H1 (cell line): ENCODE data around the gene RNF214. TPM values are rescaled to one million over a fixed set of nuclear protein-coding genes. Genes with fewer than 3 reads are reported as not detected.
A peak's percentile ranks its signal among the peaks of the same experiment; 100 is the strongest.

ENCODE experiments used
- CTCF ChIA-PET: fragments of 300-600 bp; sonication (Branson Sonifier 250); formaldehyde crosslinking; loops from one replicate; lab custom pipeline; 2021; ENCODE audit not compliant: partially characterized antibody; lab: Charles Lee
- POLR2A ChIA-PET: fragments of 300-600 bp; sonication (Branson Sonifier 250); formaldehyde crosslinking; loops from one replicate; lab custom pipeline; 2021; ENCODE audit warnings: inconsistent platforms; ENCODE audit not compliant: partially characterized antibody; lab: Charles Lee
- DNase-seq, 2 experiments: peaks; one replicate each; pipeline versions ENCODE4 v3.0.0 to v3.0.0-alpha.2; 2010 to 2022; ENCODE audit warnings: low spot score in 2 of 2, low read depth in 1 of 2, mixed read lengths in 1 of 2
- FAIRE-seq: peaks from 2 replicates; lab custom pipeline; 2011; peaks lifted over from hg19 to GRCh38; lab: Jason Lieb, UNC
- H2AFZ ChIP-seq: 2 replicates; pipeline ENCODE4 v1.8.1; 2012; ENCODE audit warnings: low read length, inconsistent platforms
- H2AK5ac ChIP-seq: 2 replicates; pipeline ENCODE4 v1.6.1; 2013; ENCODE audit warnings: low read depth, low read length
- H2BK120ac ChIP-seq: replicated peaks from 2 replicates; pipeline ENCODE3; 2013; ENCODE audit warnings: low read depth, low read length, inconsistent platforms
- H2BK12ac ChIP-seq: 2 replicates; pipeline ENCODE4 v1.6.1; 2013; ENCODE audit warnings: low read depth, low read length
- H2BK15ac ChIP-seq: 2 replicates; pipeline ENCODE4 v1.6.1; 2013; ENCODE audit warnings: low read length
- H2BK20ac ChIP-seq: 2 replicates; pipeline ENCODE4 v1.6.1; 2013; ENCODE audit warnings: low read length
- H2BK5ac ChIP-seq: 2 replicates; pipeline ENCODE4 v1.6.1; 2013; ENCODE audit warnings: low read depth, low read length
- H3K14ac ChIP-seq: 2 replicates; pipeline ENCODE4 v1.6.1; 2013; ENCODE audit warnings: inconsistent platforms; ENCODE audit not compliant: insufficient read length
- H3K18ac ChIP-seq: 2 replicates; pipeline ENCODE4 v1.6.1; 2013; ENCODE audit warnings: low read length; ENCODE audit errors: extremely low read depth
- H3K23ac ChIP-seq: 2 replicates; pipeline ENCODE4 v1.6.1; 2013; ENCODE audit warnings: inconsistent platforms; ENCODE audit not compliant: insufficient read length
- H3K23me2 ChIP-seq: 2 replicates; pipeline ENCODE4 v1.6.1; 2013; ENCODE audit warnings: low read depth, low read length
- H3K27ac ChIP-seq: 2 replicates; pipeline ENCODE4 v1.6.1; 2011; ENCODE audit warnings: low read depth, low read length, inconsistent platforms
- H3K27me3 ChIP-seq, 4 experiments: replicated peaks in 1 of 4; 1 replicate in 1 of 4; 2 replicates in 3 of 4; pipeline versions ENCODE4 v1.6.1 to v1.8.1; 2011 to 2013; ENCODE audit warnings: low read length in 3 of 4, mild to moderate bottlenecking in 3 of 4, inconsistent platforms in 2 of 4, mixed read lengths in 2 of 4, moderate library complexity in 1 of 4; ENCODE audit not compliant: control insufficient read depth in 3 of 4, insufficient read depth in 3 of 4; ENCODE audit errors: extremely low read depth in 1 of 4
- H3K36me3 ChIP-seq, 4 experiments: 2 replicates each; pipeline versions ENCODE4 v1.6.1 to v1.8.1; 2011 to 2013; ENCODE audit warnings: mild to moderate bottlenecking in 4 of 4, low read length in 3 of 4, moderate library complexity in 2 of 4, control low read depth in 1 of 4, inconsistent platforms in 1 of 4; ENCODE audit not compliant: insufficient read depth in 4 of 4, control insufficient read depth in 2 of 4
- H3K4ac ChIP-seq: replicated peaks from 2 replicates; pipeline ENCODE3; 2013; ENCODE audit warnings: low read length, low read depth, mixed read lengths, inconsistent platforms; ENCODE audit not compliant: insufficient read length
- H3K4me1 ChIP-seq, 4 experiments: replicated peaks in 1 of 4; 1 replicate in 1 of 4; 2 replicates in 3 of 4; pipeline versions ENCODE4 v1.6.1 to v1.8.1; 2011 to 2013; ENCODE audit warnings: low read length in 3 of 4, inconsistent platforms in 2 of 4, mixed read lengths in 1 of 4; ENCODE audit not compliant: insufficient read depth in 4 of 4, control insufficient read depth in 3 of 4
- H3K4me2 ChIP-seq, 2 experiments: 2 replicates each; pipeline versions ENCODE4 v1.6.1 to v1.8.1; 2011 to 2013; ENCODE audit warnings: low read depth in 2 of 2, low read length in 2 of 2, control low read depth in 1 of 2, inconsistent platforms in 1 of 2, mild to moderate bottlenecking in 1 of 2; ENCODE audit not compliant: insufficient read depth in 1 of 2
- H3K4me3 ChIP-seq, 4 experiments: fragments of 200-600, 300-600 bp in 1 of 4; sonication (generic), shearing (Covaris generic), sonication (Bioruptor Twin) in 1 of 4; 2 replicates each; pipeline versions ENCODE4 v1.5.1 to v1.8.1; 2011 to 2016; ENCODE audit warnings: low read length in 4 of 4, low read depth in 3 of 4, control low read depth in 2 of 4, inconsistent platforms in 2 of 4, mild to moderate bottlenecking in 2 of 4, mixed read lengths in 1 of 4, moderate library complexity in 1 of 4; ENCODE audit not compliant: insufficient read depth in 2 of 4; ENCODE audit errors: extremely low read depth in 1 of 4
- H3K56ac ChIP-seq: replicated peaks from 2 replicates; pipeline ENCODE3; 2013; ENCODE audit warnings: low read depth, mild to moderate bottlenecking, mixed read lengths, low read length, inconsistent platforms; ENCODE audit not compliant: insufficient read length
- H3K79me1 ChIP-seq: 2 replicates; pipeline ENCODE4 v1.6.1; 2013; ENCODE audit warnings: low read depth, low read length, control low read depth
- H3K79me2 ChIP-seq, 2 experiments: 2 replicates each; pipeline versions ENCODE4 v1.6.1 to v1.8.1; 2012 to 2013; ENCODE audit warnings: low read length in 2 of 2, mild to moderate bottlenecking in 2 of 2, inconsistent platforms in 1 of 2; ENCODE audit not compliant: insufficient read depth in 2 of 2, control insufficient read depth in 1 of 2
- H3K9ac ChIP-seq, 4 experiments: replicated peaks in 1 of 4; 1 replicate in 1 of 4; 2 replicates in 3 of 4; pipeline versions ENCODE4 v1.6.1 to v1.8.1; 2011 to 2013; ENCODE audit warnings: low read depth in 3 of 4, low read length in 3 of 4, control low read depth in 2 of 4, mild to moderate bottlenecking in 2 of 4, moderate library complexity in 2 of 4, inconsistent platforms in 1 of 4; ENCODE audit errors: extremely low read depth in 1 of 4
- H3K9me3 ChIP-seq, 2 experiments: 2 replicates each; pipeline versions ENCODE4 v1.6.1 to v1.8.1; 2012 to 2013; ENCODE audit warnings: mild to moderate bottlenecking in 2 of 2, moderate library complexity in 2 of 2, control low read depth in 1 of 2, inconsistent platforms in 1 of 2, low read depth in 1 of 2, low read length in 1 of 2, mixed read lengths in 1 of 2; ENCODE audit not compliant: insufficient read depth in 2 of 2
- H4K20me1 ChIP-seq, 2 experiments: replicated peaks in 1 of 2; 2 replicates each; pipeline versions ENCODE3 to v1.8.1; 2011 to 2013; ENCODE audit warnings: inconsistent platforms in 2 of 2, low read length in 2 of 2, mild to moderate bottlenecking in 1 of 2; ENCODE audit not compliant: insufficient read depth in 2 of 2, control insufficient read depth in 1 of 2
- H4K5ac ChIP-seq: 2 replicates; pipeline ENCODE4 v1.6.1; 2013; ENCODE audit warnings: low read length, low read depth, mixed read lengths, inconsistent platforms; ENCODE audit not compliant: insufficient read length
- H4K8ac ChIP-seq: 2 replicates; pipeline ENCODE4 v1.8.0; 2013; ENCODE audit warnings: mild to moderate bottlenecking, moderate library complexity, low read length, inconsistent platforms; ENCODE audit not compliant: insufficient read depth; ENCODE audit errors: extremely low read depth
- H4K91ac ChIP-seq: replicated peaks from 2 replicates; pipeline ENCODE3; 2013; ENCODE audit warnings: low read length, mixed read lengths, inconsistent platforms; ENCODE audit not compliant: insufficient read length
- BACH1 ChIP-seq: IDR thresholded peaks from 2 replicates; pipeline ENCODE4 v1.6.1; 2012; ENCODE audit warnings: low read length, improper control_type of control experiment
- BCL11A ChIP-seq, 2 experiments: IDR thresholded peaks; one replicate each; pipeline ENCODE4 v1.6.1; 2011; ENCODE audit warnings: low read depth in 2 of 2, low read length in 2 of 2, mild to moderate bottlenecking in 2 of 2
- GTF2F1 ChIP-seq: IDR thresholded peaks from 2 replicates; pipeline ENCODE4 v1.6.1; 2012; ENCODE audit warnings: low read depth, low read length, improper control_type of control experiment, borderline replicate concordance
- HDAC2 ChIP-seq, 2 experiments: fragments of 300-600 bp in 1 of 2; sonication (generic) in 1 of 2; IDR thresholded peaks; 2 replicates each; pipeline ENCODE4 v1.6.1; 2011 to 2012; ENCODE audit warnings: low read depth in 2 of 2, low read length in 2 of 2, mild to moderate bottlenecking in 2 of 2, moderate library complexity in 2 of 2, borderline replicate concordance in 1 of 2, inconsistent platforms in 1 of 2
- KDM1A ChIP-seq: fragments of 200-600, 300-600 bp; sonication (generic); IDR thresholded peaks from 2 replicates; pipeline ENCODE4 v1.7.1; 2016; ENCODE audit warnings: mild to moderate bottlenecking, low read length, borderline replicate concordance
- KDM5A ChIP-seq: fragments of 200-600 bp; IDR thresholded peaks from 2 replicates; pipeline ENCODE4 v1.7.1; 2012; ENCODE audit warnings: mild to moderate bottlenecking, low read length, inconsistent platforms, mixed read lengths
- RAD21 ChIP-seq, 2 experiments: IDR thresholded peaks in 1 of 2; conservative IDR thresholded peaks in 1 of 2; 2 replicates each; pipeline ENCODE4 v1.6.1; 2011; ENCODE audit warnings: low read depth in 2 of 2, low read length in 2 of 2, improper control_type of control experiment in 1 of 2, inconsistent platforms in 1 of 2, mild to moderate bottlenecking in 1 of 2, moderate library complexity in 1 of 2
- RBBP5 ChIP-seq: IDR thresholded peaks from 2 replicates; pipeline ENCODE4 v1.7.1; 2012; ENCODE audit warnings: low read depth, mild to moderate bottlenecking, inconsistent platforms, low read length, moderate library complexity, borderline replicate concordance
- RNF2 ChIP-seq: fragments of 200-900, 300-1000 bp; sonication (generic); IDR thresholded peaks from 2 replicates; pipeline ENCODE4 v1.7.1; 2016; ENCODE audit warnings: borderline replicate concordance, low read depth, mild to moderate bottlenecking, antibody characterized with exemption, low read length; ENCODE audit not compliant: poor library complexity, severe bottlenecking; ENCODE audit errors: missing control alignments
- SP1 ChIP-seq: IDR thresholded peaks from 2 replicates; pipeline ENCODE4 v1.6.1; 2011; ENCODE audit warnings: low read depth, low read length
- SP2 ChIP-seq: IDR thresholded peaks from 2 replicates; pipeline ENCODE4 v1.6.1; 2012; ENCODE audit warnings: mild to moderate bottlenecking, low read length, inconsistent platforms
- TAF1 ChIP-seq: IDR thresholded peaks from 2 replicates; pipeline ENCODE4 v1.6.1; 2011; ENCODE audit warnings: mild to moderate bottlenecking, low read depth, low read length
- TAF7 ChIP-seq: optimal IDR thresholded peaks from 2 replicates; pipeline ENCODE3; 2011; ENCODE audit warnings: low read depth, mild to moderate bottlenecking, inconsistent platforms, low read length, moderate library complexity, borderline replicate concordance
- TCF12 ChIP-seq: IDR thresholded peaks from 2 replicates; pipeline ENCODE4 v1.6.1; 2011; ENCODE audit warnings: low read depth, mild to moderate bottlenecking, low read length
- WGBS, 2 experiments: shearing (Covaris generic) in 1 of 2; methylation state at CpG; one replicate each; pipeline versions ENCODE4 v1.1.6 to v1.1.7; 2013 to 2015; ENCODE audit warnings: low lambda C conversion rate in 2 of 2, mixed read lengths in 2 of 2, inconsistent platforms in 1 of 2, low coverage in 1 of 2, missing lambda C conversion rate in 1 of 2; ENCODE audit not compliant: insufficient replicate concordance in 2 of 2, insufficient coverage in 1 of 2, insufficient read length in 1 of 2; ENCODE audit errors: extremely low coverage in 1 of 2, missing lambda C conversion rate in 1 of 2; 5-methylcytosine and 5-hydroxymethylcytosine counted together
- polyA plus RNA-seq, 7 experiments: library from polyadenylated mRNA; depleted of rRNA in 3 of 7; stranded (reverse) in 5 of 7; unstranded in 2 of 7; fragments of >200 nt in 5 of 7; fragments of 200-250 nt in 2 of 7; gene quantifications; 1 replicate in 5 of 7; 2 replicates in 1 of 7; 4 replicates in 1 of 7; pipeline versions ENCODE4 v1.2.1 to v1.2.3, GENCODE V29; 2011 to 2013; ENCODE audit warnings: missing spikeins in 2 of 7, mixed read lengths in 2 of 7
- total RNA-seq: library from RNA; stranded (reverse); fragmentation: NEBNext Ultra II Directional; extraction: Animal tissue kit (Norgen Biotek cat#: 25700); gene quantifications from 2 replicates; pipeline ENCODE4 v1.2.1, GENCODE V29; 2021

RNF214 gene
- total and polyA plus RNA-seq, 2 of the 8 experiments (the other 6 are each of a cell fraction or from before 2014, with no cell fraction given), result 34.9 to 35.6 TPM

GRCh38 chr11:117278347-117278746, 45.9 kb downstream of the RNF214 start:
- no peak overlapping the region for H3K56ac ChIP-seq
- no peak overlapping the region for H2BK5ac ChIP-seq
- H2AFZ ChIP-seq, result no peak overlapping the region
- H3K14ac ChIP-seq, result no peak overlapping the region
- H2AK5ac ChIP-seq, result no peak overlapping the region
- no peaks in the 10 kb centered on the region for H4K20me1 ChIP-seq
- DNase-seq, result no peak
- whole genome bisulfite sequencing, 2 experiments, result 87% methylated on average over 2 of the region's 2 CpGs; no CpG with 5 or more reads in 1 of the 2 experiments
- no peak overlapping the region for H3K4me3 ChIP-seq
- H2BK120ac ChIP-seq, result no peak overlapping the region
- H2BK12ac ChIP-seq, result no peak overlapping the region
- no peak overlapping the region for H2BK20ac ChIP-seq
- no peak overlapping the region for H3K4ac ChIP-seq
- no peaks in the 10 kb centered on the region for H3K23me2 ChIP-seq
- peaks cover 14 to 28% (median 15%) of the 10 kb centered on the region in 4 experiments for H3K36me3 ChIP-seq
- H4K8ac ChIP-seq, result no peak overlapping the region
- peak overlapping the region in 1 of 4 experiments; percentile 22; a peak in 1 of 7 replicates for H3K9ac ChIP-seq
- H3K27ac ChIP-seq, result no peak overlapping the region
- H3K23ac ChIP-seq, result no peak overlapping the region
- H3K9me3 ChIP-seq, result no peaks in the 10 kb centered on the region
- ChIA-PET CTCF (no interaction called here), POLR2A (no interaction called here)
- no peak overlapping the region for H3K18ac ChIP-seq
- no peaks in the 10 kb centered on the region for H3K79me1 ChIP-seq
- H3K27me3 ChIP-seq, result no peaks in the 10 kb centered on the region
- H4K91ac ChIP-seq, result no peak overlapping the region
- H3K4me2 ChIP-seq, result no peak overlapping the region
- FAIRE-seq, result no peak
- no peaks in the 10 kb centered on the region for H3K79me2 ChIP-seq
- H2BK15ac ChIP-seq, result no peak overlapping the region
- H3K4me1 ChIP-seq, result no peaks in the 10 kb centered on the region
- H4K5ac ChIP-seq, result no peak overlapping the region
- no peak for TF ChIP-seq KDM5A
- no peak for TF ChIP-seq GTF2F1
- TF ChIP-seq HDAC2 (IDR thresholded peaks at IDR 0.05; ENCODE audit: borderline replicate concordance in 1 of 2, low read depth in 2 of 2, low read length in 2 of 2), result no peak
- TF ChIP-seq BACH1, result no peak
- no peak for TF ChIP-seq TAF7
- no peak for TF ChIP-seq RBBP5
- no peak for TF ChIP-seq RAD21 (IDR thresholded peaks at IDR 0.05 in 1 of 2, conservative IDR thresholded peaks at IDR 0.05 in 1 of 2; ENCODE audit: low read depth in 2 of 2, low read length in 2 of 2)
- TF ChIP-seq BCL11A (IDR thresholded peaks at IDR 0.05; ENCODE audit: low read depth in 2 of 2, low read length in 2 of 2), result no peak
- TF ChIP-seq KDM1A, result no peak
- TF ChIP-seq SP2, result no peak
- TF ChIP-seq RNF2, result no peak
- TF ChIP-seq TAF1, result no peak
- TF ChIP-seq TCF12, result no peak
- TF ChIP-seq SP1, result no peak
